HG03575 (cell line): ENCODE data around the gene EHBP1.

ENCODE experiments used
- ATAC-seq: cut with Tn5 transposase; IDR thresholded peaks from one replicate; pipeline ENCODE4 v1.9.1; 2021; ENCODE audit not compliant: unreplicated experiment, insufficient number of reproducible peaks, low FRiP score; ENCODE audit errors: extremely low read depth

The EHBP1 gene

GRCh38 chr2:62854600-62855514 is 149.3 kb downstream of the EHBP1 start:
- no peak for ATAC-seq

DNA sequence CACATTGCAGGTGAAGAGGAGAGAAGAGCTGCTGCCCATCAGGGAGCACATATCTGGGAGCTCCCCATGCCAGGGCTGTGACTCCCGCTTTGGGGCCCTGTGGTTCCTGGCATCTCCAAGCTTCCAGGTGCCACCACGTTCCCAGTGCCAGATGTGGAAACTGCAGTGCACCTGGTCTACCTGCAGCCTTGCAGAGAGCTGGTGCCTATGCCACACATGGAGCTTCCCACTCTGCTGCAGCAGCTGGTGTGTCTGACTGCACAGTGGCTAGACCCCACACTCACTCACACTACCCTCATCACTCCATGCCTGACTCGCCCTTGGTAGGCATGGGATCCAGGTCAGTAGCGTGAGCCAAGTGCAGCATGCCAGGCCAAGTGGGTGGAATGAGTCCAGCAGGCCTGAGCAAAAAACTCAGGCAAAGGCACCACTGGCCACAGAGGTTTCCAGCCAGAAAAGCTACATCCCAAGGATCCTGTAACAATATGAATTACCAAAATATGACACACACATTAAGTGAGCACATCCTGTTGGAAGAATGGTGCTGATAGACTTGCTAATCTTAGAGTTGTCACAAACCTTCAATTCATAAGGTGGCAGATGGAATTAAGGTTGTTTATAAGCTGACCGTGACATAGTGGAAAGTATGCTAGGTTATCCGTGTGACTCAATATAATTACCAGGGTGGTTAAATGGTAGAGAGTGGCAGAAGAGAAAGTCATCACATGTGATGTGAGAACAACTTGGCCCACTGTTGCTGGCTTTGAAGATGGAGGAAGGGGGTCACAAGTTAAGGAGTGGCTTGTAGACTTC is 150.9 kb downstream of the EHBP1 start:
- ATAC-seq: no peak

- no peak for ATAC-seq
These were observed 151.8 kb downstream of the EHBP1 start for GRCh38 chr2:62857139-62857931.

- ATAC-seq: no peak
These were observed 152.8 kb downstream of the EHBP1 start for GRCh38 chr2:62858231-62858832.

GRCh38 chr2:62868947-62869346 is 163.4 kb downstream of the EHBP1 start:
- ATAC-seq: no peak

DNA sequence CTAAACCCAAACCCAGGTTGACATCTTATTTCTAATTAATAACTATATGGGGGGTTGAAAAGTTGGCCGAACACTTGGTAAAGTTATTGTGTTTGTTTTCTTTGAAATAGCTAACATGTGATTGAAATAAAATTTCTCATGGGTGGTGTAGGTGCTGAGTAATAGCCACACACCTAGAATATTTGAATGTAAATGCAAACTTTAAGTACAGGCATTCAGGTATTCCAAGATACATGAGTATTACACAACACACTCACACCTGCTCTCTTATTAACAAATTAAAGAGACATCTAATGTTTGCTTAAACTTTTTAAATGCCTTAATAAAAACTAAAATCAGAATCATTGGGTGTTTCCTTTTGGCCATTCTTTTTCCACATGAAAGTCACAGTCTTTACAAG is 165.5 kb downstream of the EHBP1 start:
- ATAC-seq: no peak

DNA sequence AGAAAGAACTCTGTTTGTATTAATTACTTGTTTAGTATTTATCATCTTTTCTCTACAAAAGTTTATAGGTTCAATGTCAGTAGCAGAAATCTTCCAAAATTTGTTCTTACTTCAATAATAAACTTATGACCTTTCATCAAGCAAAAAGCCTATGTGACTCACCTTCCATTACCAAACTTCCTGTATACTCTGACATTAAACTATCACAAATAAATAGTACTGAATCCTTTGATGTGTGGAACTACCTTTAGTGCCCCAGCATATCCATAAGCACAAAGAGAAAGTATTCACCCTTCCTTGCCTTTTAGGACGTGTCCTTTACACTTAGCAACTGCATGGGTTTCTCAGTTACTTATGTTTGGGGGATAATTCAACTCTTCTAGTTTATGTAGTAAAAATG is 166.0 kb downstream of the EHBP1 start:
- ATAC-seq: no peak

- ATAC-seq: no peak
These were observed 168.1 kb downstream of the EHBP1 start for GRCh38 chr2:62873603-62874002.

GRCh38 chr2:62874881-62875383 is 169.4 kb downstream of the EHBP1 start:
- no peak for ATAC-seq

DNA sequence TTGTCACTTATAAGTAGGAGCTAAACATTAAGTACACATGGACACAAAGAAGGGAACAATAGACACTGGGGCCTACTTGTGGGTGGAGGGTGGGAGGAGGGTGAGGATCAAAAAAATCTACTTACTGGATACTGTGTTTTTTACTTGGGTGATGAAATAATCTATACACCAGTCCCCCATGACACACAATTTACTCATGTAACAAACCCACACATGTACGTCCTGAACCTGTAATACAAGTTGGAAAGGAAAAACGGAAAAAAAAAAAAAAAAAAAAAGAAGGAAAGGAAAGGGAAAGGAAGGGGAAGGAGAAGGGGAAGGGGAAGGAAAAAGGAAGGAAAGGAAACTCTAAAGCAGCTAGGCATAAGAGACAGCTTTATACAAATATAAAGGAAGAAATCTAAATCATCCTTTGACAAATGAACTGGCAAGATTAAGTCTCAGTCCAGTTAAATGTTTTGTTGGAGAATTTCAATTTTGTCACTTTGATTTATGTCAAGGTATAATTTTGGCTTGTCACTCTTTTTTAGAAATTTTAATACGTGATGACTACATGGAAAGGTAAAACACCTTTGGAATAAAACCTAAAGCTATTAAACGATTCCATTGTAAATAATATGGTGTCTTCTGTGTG is 175.8 kb downstream of the EHBP1 start:
- ATAC-seq: no peak

DNA sequence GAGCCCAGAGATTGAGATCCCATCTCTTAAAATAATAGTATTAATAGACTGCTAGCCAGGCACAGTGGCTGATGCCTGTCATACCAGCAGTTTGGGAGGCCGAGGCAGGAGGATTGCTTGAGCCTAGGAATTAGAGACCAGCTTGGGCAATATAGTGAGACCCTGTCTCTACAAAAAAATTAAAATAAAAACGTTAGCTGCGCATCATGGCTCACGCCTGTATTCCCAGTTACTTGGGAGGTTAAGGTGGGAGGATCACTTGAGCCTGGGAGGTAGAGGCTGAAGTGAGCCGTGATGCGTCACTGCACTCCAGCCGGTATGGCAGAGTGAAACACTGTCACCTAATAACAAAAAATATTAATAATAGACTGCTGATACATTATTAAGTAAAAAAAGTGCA is 178.1 kb downstream of the EHBP1 start:
- no peak for ATAC-seq

DNA sequence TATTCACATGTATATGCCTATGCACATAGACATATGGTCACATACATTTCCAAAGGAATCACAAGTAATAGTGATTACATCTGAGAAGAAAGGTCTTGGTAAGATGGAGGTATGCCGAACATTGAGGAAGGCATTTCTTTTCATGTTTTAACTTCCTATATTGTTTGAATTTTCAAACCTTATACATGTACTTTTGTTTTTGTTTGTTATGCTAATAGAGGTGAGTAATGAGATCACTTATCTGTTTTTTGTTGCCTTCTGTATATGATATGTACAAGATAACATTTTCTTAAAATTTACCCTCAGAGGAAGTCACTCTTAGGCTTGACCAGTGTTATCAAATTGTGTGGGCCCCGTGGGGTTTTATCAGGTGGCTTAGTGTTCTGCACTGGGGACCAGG is 178.6 kb downstream of the EHBP1 start:
- ATAC-seq: no peak

DNA sequence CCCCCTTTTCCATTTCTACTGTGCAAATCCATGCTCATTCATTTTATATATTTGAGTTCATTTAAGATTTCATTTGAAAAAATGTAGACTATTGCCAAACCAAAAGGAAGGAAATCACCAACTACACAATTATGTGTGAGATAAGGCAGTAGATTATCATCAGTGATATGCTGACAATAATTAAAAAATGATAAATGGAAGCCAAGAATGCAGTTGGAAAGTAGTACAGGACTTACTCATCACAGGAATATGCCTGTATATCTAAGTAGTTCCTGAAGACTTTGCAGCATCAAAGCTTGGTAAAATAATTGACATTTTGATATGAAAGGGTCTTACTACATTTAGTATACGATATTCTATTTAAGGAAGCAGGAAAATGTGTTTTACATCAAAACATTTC is 179.0 kb downstream of the EHBP1 start:
- ATAC-seq: no peak

GRCh38 chr2:62894966-62895631 is 189.6 kb downstream of the EHBP1 start:
- no peak for ATAC-seq

GRCh38 chr2:62895632-62896009 is 190.1 kb downstream of the EHBP1 start:
- no peak for ATAC-seq

DNA sequence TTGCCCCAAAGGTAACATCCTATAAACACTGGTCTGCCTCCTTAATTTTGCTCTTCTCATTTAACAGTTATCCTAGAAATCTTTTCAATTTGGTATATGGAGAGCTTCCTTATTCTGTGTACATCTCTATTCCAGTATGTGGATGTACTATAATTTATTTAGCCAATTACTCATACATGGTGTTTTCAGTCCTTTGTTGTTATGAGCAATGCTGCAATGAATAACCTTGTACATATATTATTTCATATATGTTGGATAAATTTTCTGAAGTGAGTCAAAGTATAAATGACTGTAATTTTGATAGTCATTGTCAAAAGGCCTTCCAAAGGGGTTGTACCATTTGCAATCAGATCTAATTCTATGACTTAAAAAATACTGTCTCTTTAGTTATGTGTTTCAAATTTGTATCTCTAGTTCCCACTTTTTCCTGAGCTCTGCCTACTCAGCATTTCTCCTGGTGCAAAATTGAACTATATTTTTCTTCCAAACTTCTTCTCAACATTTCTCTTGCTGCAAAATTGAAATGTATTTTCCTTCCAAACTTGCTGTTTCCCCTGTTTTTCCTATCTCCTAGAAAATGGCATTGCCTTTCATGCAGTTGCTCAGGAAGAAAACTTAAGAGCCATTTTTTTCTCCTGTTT is 191.8 kb downstream of the EHBP1 start:
- ATAC-seq: no peak

DNA sequence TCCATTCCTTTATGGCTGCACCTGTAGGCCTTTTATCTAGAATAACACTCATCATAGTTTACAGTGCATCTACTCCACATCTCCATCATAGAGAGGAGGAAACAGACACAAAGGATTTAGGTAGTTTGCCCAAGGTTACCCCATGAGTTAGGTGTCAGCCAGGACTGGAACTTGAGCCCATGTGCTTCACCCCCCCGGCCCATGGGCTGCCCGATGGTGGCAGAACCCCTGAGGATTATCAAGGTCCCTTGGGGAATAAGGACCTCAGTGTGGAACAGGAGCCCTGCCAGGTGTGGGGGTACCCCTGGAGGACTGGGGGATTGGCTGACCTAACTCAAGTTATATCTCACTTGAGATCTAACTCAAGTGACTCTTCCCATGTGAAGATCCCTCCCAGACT is 198.8 kb downstream of the EHBP1 start:
- ATAC-seq: no peak
